Measurements from ENCODE around the gene DNAJC2.

- TF ChIP-seq CTCF (IDR thresholded peaks at IDR 0.05) (peak; percentile 91 to 97 (median 92)), POLR2A (IDR thresholded peaks at IDR 0.05) (peak; percentile 41)
Observed at GRCh38 chr7:103296901-103297836, 47.4 kb downstream of the DNAJC2 start, which contains the start of gene PMPCB.
